GM11168 (cell line): ENCODE data around the gene ZNF490.
"Not testable (repeated sequence)": the region's sequence is repeated elsewhere in the genome, so short reads cannot be mapped to it uniquely, and the experiment has no call there.

ENCODE experiments used
- in situ Hi-C: fragments of 300-500 bp; cut with MboI; formaldehyde crosslinking; loops from one replicate; pipeline ENCODE4 v1.12.0; 2022; ENCODE audit warnings: low sequenced_read_pairs; ENCODE audit not compliant: unreplicated experiment

The ZNF490 gene

GRCh38 chr19:12610540-12611360, at the start of gene ZNF490, which contains the start of gene ZNF791:
Gene ZNF490 (minus strand): TSS chr19:12610813. CDS start chr19:12610680, 133 bp downstream.
Gene ZNF791 (plus strand): TSS chr19:12610920. CDS start chr19:12611080, 160 bp downstream.
- in situ Hi-C loops = no loop called here

GRCh38 chr19:12657966-12658365, 47.4 kb upstream of the ZNF490 start:
- in situ Hi-C loops = no loop called here

- in situ Hi-C loops = no loop called here
Observed at GRCh38 chr19:12656899-12657571, 46.4 kb upstream of the ZNF490 start.

- in situ Hi-C loops = no loop called here
Observed at GRCh38 chr19:12655546-12655945, 44.9 kb upstream of the ZNF490 start.

GRCh38 chr19:12652219-12652618, 41.6 kb upstream of the ZNF490 start:
- in situ Hi-C loops = no loop called here

- in situ Hi-C loops = no loop called here
Observed at GRCh38 chr19:12649941-12650340, 39.3 kb upstream of the ZNF490 start.

- in situ Hi-C loops = no loop called here
Observed at GRCh38 chr19:12648088-12648487, 37.5 kb upstream of the ZNF490 start.

- in situ Hi-C loops = no loop called here
Observed at GRCh38 chr19:12647490-12648071, 37.0 kb upstream of the ZNF490 start.

GRCh38 chr19:12647047-12647446, 36.4 kb upstream of the ZNF490 start:
- in situ Hi-C loops = no loop called here

- in situ Hi-C loops = no loop called here
Observed at GRCh38 chr19:12646551-12646950, 35.9 kb upstream of the ZNF490 start.

GRCh38 chr19:12643716-12644115, 33.1 kb upstream of the ZNF490 start:
- in situ Hi-C loops = not testable (repeated sequence)

- in situ Hi-C loops = no loop called here
Observed at GRCh38 chr19:12642506-12642905, 31.9 kb upstream of the ZNF490 start.

GRCh38 chr19:12641456-12641855, 30.8 kb upstream of the ZNF490 start:
- in situ Hi-C loops = no loop called here

GRCh38 chr19:12639901-12640613, 29.4 kb upstream of the ZNF490 start:
- in situ Hi-C loops = no loop called here

GRCh38 chr19:12638611-12639182, 28.1 kb upstream of the ZNF490 start:
- in situ Hi-C loops = no loop called here

- in situ Hi-C loops = no loop called here
Observed at GRCh38 chr19:12636631-12637030, 26.0 kb upstream of the ZNF490 start.

- in situ Hi-C loops = no loop called here
Observed at GRCh38 chr19:12629215-12629614, 18.6 kb upstream of the ZNF490 start.

GRCh38 chr19:12628040-12629022, 17.7 kb upstream of the ZNF490 start:
- in situ Hi-C loops = no loop called here

GRCh38 chr19:12626958-12627357, 16.3 kb upstream of the ZNF490 start:
- in situ Hi-C loops = no loop called here
